GM19328 (cell line): ENCODE results near the gene HOATZ.

ENCODE experiments used
- ATAC-seq: cut with Tn5 transposase; IDR thresholded peaks from one replicate; pipeline ENCODE4 v1.9.1; 2021; ENCODE audit warnings: mild to moderate bottlenecking, moderate library complexity; ENCODE audit not compliant: unreplicated experiment

Gene HOATZ

GRCh38 chr11:111574373-111575225 is 60.0 kb downstream of the HOATZ start:
- no peak for ATAC-seq

GRCh38 chr11:111575740-111576139 is 61.2 kb downstream of the HOATZ start:
- ATAC-seq, result no peak

- ATAC-seq, result no peak
These were observed 63.2 kb downstream of the HOATZ start for GRCh38 chr11:111577821-111578220.

- no peak for ATAC-seq
These were observed 66.8 kb downstream of the HOATZ start for GRCh38 chr11:111581341-111581740.

GRCh38 chr11:111582163-111582562 is 67.6 kb downstream of the HOATZ start:
- no peak for ATAC-seq

- no peak for ATAC-seq
These were observed 68.3 kb downstream of the HOATZ start for GRCh38 chr11:111582881-111583280.

- ATAC-seq, result no peak
These were observed 70.8 kb downstream of the HOATZ start for GRCh38 chr11:111585371-111585770.

GRCh38 chr11:111586388-111586831 is 71.8 kb downstream of the HOATZ start:
- no peak for ATAC-seq
